NCI-H1417 treated with DMSO at 0.1 percent for 48 hours (cell line): ENCODE measurements around the gene UBE2G2.

Experiments
- DNase-seq: peaks from one replicate; lab custom pipeline; 2025; lab: John Stamatoyannopoulos, UW

Gene UBE2G2

DNA sequence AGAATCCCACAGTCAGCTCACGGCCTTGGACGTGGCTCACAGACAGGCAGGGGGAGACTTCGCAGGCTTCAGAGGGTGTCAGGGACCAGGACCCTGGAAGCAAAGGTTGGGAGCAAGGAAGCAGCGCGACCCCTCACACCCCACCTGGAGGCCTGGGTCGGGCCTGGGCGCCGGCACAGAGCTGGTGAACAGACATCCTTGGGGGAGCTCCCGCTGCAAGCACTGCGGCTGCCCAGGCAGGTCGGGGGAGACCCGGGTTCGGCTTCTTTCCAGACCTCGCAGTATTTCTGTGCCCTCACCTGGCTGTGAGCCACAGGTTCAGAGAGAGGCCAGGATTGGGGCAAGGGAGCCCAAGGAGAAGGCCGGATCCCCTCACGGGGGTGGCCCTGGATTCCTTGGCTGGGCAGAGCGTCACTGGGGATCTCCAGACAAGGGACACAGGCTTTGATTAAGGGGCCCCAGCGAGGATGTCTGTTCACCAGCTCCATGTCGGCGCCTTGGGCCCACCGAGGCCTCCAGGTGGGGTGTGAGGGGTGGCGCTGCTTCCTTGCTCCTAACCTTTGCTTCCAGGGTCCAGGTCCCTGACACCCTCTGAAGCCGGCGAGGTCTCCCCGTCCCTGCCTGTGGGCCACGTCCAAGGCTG, 52.4 kb downstream of the UBE2G2 start:
- DNase-seq = no peak

DNA sequence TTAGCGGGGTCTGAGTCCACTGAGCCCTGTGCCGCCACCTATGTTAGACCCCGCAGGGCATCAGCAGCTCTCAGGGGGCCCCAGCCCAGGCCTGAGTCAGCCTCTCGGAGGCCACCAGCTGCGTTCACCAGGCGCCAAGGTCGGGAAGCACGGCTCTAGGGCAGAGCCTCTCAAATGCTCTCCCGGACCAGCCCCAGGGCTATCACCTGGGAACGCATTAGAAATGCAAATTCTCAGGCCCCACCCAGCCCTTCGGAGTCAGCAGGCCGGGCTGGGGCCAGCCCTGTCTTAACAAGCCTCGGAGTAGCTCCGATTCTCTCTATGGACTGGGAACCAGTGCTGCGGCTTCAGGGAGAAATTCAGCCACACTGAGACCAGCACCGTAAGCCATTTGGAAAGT, 53.0 kb downstream of the UBE2G2 start:
- no peak for DNase-seq

DNA sequence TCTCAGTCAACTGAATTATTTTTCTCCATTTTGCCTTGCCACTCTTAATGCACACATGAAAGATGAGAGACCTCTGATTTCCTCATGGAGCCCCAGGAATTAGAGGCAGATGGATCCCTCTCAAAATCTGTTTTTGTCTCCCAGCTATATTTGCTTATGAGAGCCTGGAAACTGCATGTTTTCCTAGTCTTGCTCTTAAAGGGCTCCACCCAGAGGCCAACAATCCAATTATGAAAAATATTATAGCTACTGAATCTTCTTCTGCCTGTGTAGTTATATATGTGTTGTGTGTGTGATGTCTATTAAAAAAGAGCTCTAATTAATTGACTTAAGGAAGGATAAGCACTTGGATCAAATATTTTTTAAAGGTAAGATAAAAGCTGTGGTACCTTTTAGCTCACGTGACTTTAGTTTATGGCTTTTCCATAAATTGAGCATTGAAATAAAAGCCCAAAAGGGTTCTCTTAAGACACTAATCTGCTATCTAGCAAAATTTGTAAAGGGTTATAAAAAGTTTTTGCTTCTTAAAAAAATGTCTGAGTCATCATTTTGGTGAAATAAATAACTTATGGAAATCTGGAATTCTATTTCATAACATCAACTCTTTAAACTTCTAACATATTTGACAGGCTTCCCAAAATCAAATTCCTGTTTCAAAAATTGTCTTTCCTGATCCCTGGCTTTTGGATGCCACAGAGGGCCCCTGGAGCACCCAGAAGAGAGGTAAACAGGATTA, 59.0 kb downstream of the UBE2G2 start:
- no peak for DNase-seq

DNA sequence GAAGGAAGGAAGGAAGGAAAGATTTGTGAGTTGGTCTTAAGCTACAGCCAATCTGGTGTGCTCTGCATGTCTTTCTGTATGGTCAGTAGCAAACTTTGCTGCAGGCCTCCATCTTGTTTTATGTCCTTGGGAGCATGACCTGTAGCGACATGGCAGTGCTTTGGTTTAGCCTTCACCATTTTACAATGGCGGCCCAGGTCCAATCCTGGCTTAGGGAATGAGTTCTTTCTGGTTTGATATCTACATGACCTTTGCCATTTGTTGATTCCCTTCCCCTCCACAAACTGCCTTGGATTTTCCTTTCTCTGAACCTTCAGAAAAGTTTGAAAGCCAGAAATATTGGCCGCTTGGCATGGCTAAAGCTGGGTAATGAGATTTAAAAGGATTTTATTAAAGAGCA, 59.7 kb downstream of the UBE2G2 start:
- no peak for DNase-seq

DNA sequence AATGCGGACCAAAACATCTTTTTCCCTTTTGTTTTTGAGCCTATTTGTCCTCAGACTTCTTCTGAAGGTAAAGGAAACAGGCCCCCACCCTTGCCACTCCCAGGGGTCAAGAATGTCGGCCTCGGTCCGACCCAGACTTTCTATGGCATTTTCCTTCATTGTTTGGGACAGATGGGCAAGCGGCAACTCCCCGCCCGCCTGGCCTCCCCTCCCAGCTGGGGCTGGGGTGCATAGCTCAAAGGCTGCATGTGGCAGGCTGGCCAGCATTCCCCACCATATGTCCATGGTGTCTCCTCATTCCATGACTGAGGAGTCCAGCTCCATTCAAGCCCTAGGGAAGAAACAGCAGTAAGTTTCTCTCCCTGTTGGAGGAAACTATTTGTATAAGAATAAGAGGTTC, 60.9 kb downstream of the UBE2G2 start:
- no peak for DNase-seq

DNA sequence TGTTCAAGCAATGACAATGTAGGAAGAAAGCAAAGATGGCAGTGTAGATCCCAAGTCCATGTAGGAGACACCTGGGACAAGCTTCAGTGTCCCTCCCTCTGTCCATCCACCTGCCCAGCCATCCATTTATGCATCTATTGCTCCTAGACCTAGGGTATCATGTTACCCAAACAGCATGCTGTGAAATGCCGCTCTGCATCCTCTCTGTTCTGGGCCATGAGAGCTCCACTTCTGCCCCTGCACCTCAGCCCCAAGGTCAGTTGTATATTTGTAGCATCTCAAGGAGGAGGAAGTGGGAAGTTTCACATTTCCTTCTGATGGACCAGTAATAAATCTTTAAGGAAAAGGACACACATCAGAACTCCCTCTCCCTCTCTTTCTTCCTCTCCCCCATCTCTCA, 62.3 kb downstream of the UBE2G2 start:
- no peak for DNase-seq

DNA sequence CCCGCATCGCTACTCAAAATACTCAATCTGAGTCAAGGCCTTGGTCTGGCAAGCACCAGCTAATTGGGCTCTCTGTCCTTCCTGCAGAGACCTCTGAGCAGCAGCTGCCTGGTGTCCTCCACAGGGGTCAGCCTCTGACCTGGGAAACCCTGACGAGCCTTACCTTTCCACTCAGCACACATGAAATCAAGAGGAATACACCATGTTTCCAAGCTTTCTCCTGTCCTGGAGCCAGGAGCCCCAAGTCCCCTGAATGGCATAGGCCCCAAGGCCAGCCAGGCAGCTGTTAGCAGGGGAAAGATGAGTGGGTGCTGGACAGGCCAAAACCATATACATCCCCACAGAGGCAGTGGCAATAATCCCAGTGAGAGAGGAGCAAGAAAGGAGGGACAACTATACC, 63.0 kb downstream of the UBE2G2 start:
- DNase-seq = no peak

DNA sequence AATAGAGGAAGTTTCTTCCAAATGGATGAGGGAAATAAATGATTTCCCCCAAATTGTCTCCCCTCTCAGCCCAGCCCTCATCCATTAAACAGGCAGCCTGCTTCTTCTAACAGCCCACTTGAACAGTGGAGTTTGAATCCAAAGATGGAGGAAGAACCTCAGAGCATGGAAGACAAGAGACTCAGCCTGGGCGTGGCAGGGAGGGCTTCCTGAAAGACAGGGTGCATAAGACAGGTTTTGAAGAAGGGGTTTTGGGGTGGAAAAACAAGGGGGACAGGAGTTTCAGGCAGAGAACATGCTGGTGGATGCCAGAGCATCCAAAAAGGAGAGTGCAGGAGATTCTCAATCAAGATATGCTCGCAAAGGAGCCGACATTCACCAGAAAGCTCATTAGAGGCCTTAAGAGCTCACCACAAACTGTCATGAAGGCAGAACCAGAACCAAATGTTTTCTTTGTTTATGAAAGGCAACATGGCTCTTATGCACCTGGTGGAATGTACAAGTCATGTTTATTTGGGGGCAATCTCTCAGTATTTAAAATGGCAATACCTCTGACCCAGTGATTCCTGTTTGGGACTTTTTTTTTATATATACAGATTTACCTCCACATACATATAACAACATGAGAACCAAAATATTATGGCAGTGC, 63.8 kb downstream of the UBE2G2 start:
- no peak for DNase-seq

DNA sequence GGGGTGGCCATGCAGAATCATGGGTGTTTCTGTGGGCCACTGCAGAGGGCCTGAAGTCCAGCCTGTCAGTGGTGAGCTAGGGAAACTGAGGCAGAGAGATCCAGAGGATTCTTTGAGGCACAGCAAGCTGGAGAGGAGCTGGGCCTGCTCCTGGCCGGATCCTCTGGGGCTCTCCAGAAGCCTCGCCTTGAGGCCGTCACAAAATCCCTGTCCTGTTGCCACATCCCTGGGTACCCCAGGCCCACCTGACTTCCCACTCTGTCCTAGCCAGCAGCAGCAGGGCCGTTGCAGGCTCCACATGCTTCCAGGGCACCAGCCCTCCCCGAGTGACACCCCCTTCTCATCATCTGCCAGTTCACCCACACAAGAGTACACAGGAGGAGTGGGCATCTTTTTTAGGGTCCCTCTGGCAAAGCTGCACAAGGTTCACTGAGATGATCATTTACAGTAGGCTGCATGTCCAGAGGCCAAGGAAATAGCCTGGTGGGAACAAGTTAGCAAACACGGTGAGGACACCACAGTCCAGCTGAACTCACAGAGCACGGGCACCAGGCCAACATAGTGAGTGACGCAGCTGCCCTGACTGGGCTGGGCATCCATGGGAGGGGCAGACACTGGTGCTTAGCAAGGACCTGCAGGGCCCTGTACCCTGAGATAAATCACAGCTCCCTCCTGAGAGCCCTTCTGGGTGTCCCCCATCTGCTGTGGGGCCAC, 65.2 kb downstream of the UBE2G2 start:
- DNase-seq = no peak

DNA sequence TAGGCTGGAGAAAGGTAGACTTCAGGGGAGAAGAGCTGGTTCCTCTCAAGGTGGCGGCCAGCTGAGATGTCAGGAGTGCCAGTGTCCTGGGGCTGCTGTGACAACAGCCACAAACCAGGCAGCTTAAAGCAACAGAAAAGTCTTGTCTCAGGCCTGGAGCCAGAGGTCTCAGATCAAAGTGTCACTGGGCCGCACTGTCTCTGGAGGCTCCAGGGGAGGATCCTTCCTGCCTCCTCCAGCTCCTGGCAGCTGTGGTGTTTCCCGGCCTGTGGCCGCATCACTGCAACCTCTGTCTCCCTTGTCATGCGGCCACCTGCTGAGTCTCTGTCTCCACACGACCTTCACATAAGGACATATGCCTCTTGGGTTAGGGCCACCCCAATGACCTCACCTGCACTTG, 65.8 kb downstream of the UBE2G2 start:
- DNase-seq = no peak

DNA sequence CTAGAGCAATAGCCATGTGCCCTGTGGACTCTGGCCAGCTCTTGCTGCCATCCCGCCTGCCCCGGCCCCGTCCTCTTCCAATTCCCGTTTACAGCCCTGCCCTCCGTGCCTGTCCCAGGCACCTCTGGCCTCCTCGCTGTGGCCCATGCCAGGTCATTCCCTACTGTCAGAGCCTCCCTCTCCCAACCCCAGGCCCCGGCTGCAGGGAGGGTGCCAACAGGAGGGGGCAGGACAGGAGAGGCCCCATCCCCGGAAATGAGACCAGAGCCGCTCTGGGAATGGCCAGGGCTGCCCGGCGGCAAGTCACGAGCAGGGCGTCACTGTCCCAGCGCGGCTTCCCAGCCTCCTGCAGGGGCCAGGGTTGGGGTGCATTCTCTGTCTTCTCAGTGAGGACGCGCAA, 66.8 kb downstream of the UBE2G2 start:
- no peak for DNase-seq

DNA sequence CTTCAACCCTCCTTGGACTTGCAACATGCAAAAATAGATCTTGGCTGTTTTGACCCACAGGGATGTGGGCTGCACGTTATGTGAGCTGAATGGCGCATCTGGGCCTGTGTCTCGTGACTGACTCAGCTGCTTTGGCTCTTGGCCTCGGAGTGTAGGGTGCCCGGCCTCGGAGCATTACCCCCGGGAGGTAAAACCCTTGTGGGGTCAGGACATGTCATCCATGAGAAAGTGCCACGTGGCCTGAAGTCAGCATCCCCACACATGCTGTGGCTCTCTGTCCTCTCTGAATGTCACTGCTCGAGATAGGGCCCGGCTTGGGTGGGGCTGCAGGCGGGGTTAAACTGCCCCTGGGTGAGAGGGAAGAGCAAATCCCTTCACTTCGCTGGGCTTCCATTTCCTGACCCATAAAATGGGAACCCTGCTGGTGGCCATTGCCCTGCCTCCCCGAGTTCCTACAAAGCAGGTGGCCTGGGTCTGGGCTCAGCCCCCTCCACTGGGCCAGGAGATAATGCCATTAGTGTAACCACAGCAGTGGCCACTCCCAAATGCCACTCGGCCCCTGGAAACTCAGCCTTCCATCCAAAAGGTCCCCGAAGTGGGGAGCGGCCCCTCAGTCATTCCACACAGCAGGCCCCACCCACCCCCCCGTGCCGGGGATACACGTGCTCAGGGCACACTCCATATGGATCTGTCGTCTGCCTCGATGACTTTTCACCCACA, 67.4 kb downstream of the UBE2G2 start:
- no peak for DNase-seq

DNA sequence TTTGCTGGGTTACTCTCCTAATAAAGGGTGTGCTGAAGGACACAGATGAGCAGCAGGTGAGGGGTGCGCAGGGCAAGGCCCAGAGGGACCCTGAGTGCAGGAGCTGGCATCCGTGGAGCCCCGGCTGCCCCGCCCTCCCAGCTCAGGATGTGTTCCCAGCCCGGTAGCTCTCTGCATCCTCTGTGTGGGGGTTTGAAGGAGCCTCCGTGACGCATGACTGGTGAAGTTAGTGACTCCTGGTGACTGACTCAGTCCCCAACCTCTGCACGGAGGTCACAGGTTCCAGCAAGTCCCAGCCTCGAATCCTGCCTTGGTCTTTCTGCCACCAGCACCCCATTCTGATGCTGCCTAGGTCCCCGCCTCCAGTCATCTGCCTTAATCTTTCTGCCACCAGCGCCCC, 68.7 kb downstream of the UBE2G2 start:
- DNase-seq = no peak

DNA sequence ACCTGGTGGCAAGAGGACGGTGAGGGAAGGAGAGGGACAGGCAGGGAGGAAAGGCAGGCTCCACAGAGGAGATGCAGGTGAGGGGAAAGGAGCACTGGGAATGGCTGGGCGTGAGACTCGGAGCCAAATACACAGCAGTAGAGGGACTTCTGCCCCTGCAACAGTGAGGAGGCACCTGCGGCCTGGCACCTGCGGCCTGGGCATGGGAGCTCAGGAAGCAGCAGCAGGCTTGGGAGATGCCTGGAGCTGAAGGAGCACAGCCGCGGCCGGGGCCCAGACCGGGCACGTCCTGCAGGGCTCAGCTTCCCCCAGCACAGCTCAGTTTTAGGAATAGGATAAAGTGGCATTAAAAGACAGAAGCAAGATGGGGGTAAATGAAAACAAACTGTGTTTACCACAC, 69.4 kb downstream of the UBE2G2 start:
- no peak for DNase-seq

DNA sequence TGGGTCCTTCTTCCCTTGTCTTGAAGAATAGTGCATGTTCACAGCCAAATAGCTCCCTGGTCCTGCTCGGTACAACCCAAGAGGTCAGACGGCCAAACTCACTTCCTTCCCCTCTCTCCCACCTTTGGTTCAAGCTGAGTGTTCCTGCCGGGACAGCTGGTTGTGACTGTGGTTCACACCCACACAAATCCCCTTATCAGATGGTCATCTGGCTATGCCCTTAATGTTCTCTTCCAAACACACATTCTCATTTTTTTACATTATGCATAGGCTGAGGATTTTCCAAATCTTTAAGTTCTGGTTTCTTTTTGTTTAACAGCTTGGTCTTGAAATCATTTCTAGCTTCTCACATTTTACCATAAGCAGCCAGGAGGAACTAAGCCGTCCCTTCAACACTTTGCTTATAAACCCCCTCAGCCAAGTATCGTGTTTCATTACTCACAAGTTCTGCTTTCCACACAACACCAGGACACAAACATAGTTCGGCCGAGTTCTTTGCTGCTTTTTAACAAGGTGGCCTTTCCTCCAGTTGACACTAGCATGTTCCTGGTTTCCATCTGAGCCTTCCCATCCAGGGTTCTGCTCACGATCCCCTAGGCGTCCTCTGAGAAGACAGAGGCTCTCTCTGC, 70.6 kb downstream of the UBE2G2 start:
- DNase-seq = no peak

DNA sequence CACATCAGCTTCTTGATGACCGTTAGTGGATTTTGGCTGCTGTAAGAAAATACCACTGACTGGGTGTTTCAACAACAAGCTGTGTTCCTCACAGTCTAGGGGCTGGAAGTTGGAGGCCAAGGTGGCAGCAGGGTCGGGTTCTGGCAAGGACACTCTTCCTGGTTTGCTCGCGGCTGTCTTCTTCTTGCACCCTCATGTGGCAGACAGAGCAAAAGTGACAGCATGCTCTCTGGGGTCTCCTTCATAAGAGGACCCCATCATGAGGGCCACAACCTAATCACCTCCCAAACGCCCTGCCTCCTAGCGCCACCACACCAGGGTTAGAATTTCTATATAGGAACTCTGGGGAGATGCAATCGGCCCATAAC, 71.6 kb downstream of the UBE2G2 start:
- DNase-seq = no peak

DNA sequence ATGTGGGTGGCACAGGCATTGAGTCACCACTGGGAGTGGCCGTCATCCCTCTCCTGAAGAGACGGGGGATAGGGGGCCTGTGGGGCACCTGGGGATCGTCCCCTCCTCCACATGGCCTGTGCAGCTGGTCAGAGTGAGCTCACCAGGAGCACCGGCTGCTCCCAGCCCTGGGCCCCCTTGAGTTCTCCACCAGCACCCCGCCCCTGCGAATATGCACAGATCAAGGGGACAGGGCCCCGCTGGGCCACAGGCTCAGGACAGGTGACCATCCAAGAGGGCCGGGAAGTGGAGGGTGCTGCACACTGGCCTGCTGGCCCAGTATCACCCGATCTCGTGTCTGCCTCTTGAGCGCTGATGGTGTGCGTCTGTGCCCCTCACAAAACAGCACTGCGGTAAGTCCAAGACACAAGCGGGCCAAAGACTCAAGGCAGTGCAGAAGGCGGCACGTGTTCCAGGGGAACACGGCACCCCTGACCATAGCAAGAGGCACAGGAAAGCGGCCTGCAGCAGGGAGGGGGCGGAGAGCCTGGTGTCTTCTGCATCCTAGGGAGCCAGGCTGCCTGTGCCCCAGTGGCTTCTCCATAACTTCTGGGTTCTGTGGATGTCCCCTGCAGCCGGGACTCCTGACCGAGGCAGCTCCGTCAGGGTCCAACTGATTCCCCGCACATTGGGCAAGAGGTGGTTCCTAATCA, 72.1 kb downstream of the UBE2G2 start:
- no peak for DNase-seq

DNA sequence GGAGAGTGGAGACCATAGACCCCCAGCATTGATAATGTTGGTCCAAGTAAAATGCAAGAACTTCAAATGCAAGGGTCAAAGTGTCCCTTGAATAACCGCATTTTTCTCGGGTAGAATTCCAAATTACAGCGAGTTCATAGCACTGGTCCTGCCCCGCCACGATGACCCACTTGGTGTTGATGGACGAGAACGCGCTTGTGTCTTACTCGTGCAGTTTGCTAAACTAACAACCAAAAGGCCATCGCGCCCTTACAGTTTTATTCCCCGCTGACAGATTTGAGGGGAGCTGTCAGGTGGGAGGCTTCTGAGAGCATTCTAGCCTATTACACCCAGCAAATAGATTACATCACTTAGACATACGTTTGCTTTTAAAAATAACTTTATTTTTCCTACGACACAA, 72.9 kb downstream of the UBE2G2 start:
- DNase-seq = no peak

DNA sequence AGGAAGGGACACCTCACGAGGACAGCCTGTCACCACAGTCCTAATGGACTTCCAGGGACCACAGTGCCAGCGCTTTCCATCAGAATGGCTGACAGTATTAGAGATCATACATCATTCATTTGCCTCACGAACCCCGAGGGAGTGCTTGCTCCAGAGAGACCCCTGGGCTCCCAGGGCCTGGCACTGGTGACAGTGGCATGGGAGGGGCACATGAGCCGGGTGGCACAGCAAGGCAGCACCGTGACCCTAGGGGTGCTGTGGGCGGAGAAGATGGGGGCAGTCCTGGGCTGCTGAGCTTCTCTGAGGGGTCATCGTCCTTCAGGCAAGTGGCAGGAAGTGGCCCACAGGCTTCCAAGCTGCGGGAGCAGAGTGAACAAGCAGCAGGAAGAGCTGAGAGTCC, 73.9 kb downstream of the UBE2G2 start:
- DNase-seq = no peak

DNA sequence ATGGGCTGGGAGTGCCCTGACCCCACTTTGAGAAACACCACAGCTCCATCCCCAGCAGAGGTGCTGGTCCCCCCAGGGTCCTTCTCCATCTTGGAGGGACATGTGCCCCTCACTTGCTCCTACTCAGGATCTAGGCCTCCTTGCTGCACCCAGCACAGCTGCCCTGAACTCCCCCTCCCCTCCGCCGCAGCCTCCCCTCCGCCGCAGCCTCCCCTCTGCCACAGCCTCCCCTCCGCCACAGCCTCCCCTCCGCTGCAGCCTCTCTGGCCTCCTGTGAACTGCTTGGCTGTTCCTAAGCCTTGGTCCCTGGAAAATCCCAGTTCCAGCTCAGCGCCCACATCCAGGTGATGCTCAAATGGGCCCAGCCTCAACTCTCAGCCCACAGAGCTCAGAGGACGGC, 74.3 kb downstream of the UBE2G2 start:
- DNase-seq = no peak

DNA sequence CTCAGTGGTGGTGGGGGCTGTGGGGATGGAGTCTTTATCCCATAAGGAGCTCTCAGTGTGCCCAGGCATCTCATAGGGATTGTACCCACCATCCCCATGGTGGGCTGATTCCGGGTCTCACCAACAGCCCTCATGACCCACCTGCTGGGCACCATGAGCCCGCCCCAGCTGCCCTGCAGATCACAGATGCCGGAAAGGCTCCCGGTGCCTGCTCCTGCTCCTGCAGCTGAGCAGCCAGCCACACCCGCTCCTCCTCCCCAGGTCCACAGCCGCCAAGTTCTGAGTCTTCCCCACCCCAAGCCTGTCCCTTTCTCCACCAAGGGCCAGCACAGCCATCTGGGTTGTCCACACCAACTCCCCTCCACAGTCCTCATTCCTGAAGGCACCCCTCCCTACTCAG, 74.8 kb downstream of the UBE2G2 start:
- DNase-seq = no peak
